HPDE6-E6E7 (cell line): ENCODE measurements around the gene OLIG2.

Source experiments
- DNase-seq: peaks from one replicate; pipeline ENCODE4 v3.0.0; 2011; ENCODE audit warnings: missing footprints; ENCODE audit errors: extremely low spot score

Gene OLIG2

DNA sequence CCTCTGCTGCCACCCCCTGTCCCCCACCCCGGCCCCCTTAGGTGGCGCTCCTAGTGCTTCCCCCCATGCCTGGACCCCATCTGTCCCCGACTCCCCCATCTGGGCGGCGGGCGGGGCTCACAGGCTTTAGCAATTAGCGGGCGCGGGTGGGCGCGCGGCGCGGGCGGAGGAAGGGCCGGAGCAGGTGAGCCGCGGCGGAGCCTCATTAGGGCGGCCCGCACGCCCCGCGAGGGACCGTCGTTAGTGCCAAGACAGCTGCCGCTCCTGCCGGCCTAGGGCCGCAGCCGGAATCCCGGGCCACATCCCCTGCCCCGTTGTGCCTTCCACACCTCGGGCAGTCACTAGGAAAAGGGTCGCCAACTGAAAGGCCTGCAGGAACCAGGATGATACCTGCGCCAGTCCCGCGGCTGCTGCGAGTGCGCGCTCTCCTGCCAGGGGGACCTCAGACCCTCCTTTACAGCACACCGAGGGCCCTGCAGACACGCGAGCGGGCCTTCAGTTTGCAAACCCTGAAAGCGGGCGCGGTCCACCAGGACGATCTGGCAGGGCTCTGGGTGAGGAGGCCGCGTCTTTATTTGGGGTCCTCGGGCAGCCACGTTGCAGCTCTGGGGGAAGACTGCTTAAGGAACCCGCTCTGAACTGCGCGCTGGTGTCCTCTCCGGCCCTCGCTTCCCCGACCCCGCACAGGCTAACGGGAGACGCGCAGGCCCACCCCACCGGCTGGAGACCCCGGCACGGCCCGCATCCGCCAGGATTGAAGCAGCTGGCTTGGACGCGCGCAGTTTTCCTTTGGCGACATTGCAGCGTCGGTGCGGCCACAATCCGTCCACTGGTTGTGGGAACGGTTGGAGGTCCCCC is 7.6 kb downstream of the OLIG2 start:
- no peak for DNase-seq

DNA sequence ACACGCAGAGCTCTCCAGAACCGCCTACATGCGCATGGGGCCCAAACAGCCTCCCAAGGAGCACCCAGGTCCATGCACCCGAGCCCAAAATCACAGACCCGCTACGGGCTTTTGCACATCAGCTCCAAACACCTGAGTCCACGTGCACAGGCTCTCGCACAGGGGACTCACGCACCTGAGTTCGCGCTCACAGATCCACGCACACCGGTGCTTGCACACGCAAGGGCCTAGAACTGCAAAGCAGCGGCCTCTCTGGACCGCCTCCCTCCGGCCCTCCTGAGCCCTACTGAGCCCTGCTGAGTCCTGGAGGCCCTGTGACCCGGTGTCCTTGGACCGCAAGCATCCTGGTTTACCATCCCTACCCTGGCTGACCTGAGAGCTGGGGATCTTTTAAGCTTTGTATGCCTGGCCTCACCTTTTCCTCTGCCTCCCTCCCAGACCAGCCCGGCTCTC is 8.3 kb downstream of the OLIG2 start:
- no peak for DNase-seq

DNA sequence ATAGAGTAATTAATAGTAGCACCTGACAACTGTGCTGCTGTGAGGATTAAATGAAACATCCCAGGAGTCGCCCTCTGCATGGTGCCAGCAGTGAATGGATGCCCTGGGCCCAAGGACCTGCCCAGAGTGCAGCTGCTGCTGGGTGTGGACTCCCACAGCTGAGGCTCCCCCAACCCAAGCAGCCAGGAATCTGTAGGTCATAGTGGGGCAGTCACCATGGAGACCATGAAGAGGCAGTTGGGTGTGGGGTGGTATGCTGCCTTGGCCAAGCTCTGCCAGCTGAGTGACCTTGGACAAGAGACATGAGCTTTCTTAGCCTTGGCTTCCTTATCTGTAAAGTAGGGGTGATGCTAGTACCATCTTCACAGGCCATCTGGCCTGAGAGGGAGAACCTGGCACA is 9.4 kb downstream of the OLIG2 start:
- DNase-seq: no peak

DNA sequence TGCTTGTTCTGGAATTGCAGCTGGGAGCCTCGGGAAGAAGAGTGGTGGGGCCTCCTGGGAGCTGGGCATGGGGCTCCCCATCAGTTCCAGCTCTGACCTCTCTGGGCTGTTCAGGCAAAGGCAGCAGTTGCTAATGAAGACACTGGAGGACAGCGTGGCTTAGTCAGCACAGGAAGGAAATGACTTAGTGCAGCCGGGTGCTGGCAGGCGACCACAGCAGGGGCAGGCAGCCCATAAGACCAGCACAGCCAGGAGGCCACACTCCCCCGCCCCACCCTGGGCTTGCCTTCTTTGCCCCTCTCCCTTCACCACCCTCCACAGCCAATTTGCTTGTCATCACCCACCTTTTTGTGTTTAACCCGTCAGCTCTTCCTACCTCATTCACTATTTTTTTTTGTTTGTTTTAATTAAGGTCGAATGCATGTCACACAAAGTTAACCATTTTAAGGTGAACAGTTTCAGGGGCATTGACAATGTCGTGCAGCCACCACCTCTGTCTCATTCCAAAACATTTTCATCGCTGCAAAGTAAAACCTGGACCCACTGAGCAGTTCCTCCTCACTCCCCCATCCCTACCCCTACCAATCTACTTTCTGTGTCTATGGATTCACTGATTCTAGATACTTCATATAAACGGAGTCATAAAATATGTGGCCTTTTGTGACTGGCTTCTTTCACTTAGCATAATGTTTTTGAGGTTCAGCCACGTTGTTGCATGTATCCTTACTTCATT is 10.9 kb downstream of the OLIG2 start:
- DNase-seq: no peak

DNA sequence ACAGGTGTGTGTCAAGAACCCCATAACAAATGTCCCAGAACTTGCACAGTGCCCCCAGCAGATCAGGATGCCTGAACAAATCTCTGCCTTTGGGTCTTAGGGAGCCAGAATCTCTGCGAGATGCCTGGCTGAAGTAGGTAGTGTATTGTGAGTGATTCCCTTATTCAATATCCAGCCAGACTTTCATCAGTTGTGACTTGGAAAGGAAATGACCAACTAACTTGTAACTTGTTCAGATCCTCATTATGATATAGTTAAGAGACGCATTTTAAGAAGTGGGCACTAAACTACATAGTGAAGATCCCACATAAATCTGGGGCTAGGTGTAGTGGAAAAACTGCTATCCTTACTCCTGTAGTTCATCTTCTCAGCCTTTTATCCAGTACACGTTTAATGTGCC is 11.8 kb downstream of the OLIG2 start:
- DNase-seq: no peak

DNA sequence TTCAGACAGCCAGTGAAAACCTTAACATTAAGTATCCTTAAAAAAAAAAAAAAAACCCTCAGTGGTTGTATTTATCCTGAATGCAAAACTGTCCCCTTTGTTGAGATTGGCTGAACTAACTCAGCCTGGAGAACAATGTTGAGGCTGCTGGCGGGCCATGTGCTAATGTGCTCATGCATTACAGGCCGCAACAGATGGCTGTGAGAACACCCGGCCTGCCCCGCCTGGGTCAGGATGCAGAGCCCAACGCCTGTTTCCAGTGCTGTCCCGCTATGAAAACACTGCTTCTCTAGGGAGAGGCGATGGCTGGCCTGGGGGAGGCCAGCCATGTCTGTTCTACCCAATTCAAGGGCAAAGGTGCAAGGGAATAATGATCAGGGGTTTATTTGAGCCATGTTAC is 13.8 kb downstream of the OLIG2 start:
- DNase-seq: no peak

DNA sequence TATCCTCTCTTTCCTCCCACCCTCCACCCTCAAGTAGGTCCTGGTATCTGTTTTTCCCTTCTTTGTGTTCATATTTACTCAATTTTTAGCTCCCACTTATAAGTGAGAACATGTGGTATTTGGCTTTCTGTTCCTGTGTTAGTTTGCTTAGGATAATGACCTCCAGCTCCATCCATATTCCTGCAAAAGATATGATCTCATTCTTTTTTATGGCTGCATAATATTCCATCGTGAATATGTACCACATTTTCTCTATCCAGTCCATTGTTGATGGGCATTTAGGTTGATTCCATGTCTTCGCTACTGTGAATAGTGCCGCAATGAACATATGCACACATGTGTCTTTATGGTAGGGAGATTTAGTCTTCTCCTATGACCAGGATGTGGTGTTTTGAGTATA is 14.5 kb downstream of the OLIG2 start:
- no peak for DNase-seq

DNA sequence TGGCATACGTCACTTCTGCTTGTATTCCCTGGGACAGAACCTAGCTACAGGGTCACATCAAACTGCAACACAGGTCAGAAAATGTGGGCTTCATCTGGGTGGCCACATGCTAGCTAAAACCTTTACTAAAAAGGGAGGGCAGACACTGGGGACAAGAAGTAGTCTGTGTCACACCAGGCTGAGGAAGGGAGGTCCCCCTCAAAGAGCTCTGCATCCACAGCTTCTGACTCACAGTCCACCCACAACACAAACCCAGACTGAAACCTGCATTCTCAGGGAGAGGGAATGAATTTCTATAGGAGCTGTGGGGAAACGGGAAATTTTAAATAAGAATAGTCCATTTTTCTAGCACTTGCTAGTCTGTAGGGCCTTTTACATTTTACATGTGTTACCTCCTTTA is 16.2 kb downstream of the OLIG2 start:
- no peak for DNase-seq

DNA sequence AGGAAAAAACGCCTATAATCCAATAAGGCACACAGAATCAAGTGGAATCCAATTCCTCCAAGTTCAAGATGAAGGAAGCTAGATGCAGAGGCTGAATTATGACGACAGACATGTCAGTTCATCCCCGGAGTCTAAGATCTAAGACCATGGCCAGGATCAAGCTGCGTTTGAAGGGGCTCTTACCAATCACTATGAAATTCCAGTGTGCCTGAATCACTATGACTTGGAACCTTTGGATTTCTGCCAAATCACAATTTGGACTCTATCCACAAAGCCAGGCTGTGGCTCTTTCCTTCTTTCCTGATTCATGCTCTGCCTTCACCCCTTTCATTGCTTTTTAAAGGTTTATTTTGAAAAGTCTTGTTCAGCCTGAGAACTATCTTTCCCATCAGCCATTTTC is 17.1 kb downstream of the OLIG2 start:
- no peak for DNase-seq

DNA sequence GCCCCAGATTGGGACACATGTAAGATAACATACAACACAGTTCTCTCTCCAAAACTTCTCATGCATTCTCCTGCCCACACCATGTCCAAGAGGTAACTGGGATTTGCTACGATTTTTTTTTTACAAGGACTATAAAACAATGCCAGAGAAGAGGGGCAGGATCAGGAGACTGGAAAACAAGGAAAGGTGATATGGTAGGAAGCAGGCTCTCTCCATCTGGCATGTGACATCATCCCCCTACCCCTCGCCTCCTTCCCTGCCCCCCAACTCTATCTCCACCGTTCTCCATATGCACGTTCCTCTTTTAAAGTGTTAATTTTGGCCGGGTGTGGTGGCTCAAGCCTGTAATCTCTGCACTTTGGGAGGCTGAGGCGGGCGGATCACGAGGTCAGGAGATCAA is 20.7 kb downstream of the OLIG2 start:
- no peak for DNase-seq

DNA sequence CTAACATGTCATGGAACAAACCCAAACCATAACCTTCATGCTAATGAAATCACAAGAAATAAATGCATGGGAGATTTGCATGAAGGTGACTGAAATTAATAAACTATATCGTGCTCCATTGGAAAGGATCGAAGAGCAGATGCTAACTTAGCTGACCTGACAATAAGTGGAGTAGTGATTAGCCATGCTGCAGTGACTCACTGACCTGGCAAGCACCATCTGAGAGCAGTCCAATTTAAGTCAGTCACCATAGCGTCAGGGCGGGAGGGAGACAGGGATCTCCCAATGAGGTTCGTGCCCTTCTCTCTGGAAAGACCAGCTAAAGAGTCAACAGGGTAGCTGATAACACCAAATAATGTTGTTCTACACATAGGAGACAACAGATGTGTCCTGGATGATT is 21.5 kb downstream of the OLIG2 start:
- no peak for DNase-seq

DNA sequence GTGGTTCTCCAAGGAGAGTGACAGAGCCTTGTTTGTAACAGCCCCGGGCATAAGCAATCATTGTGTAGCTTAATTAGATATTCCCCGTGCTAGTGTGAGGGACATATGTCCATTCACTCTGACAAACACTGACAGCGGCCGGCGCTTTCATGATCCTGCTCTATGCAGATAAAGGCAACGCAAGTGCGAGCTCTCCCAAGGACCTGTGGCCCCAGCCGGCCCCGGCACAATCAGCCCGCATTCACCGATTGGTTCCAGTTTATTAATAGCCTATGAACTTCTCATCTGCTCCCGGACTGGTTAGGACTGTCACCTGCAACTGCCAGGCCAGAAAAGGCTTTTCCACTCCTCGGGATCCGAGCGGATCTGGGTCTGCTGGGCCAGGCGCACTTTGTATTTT is 26.2 kb downstream of the OLIG2 start:
- no peak for DNase-seq

DNA sequence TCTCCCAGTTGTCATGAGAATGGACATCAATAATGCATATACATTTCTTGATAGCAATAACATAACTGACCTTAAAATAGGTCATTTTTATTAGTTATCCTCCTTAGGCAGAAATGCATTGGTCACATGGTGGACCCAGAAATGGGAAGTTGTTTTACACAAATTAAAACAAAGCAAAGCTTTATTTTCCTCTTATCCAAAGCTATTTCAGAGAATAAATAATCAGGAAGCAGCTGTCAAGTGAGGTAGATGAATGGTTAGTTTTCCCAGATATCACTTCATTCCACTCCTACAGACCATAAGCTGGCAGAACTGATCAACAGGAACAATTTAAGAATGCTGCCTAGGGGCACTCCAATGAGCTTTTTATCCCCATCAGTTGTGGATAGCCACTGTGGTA is 28.2 kb downstream of the OLIG2 start:
- DNase-seq: no peak

DNA sequence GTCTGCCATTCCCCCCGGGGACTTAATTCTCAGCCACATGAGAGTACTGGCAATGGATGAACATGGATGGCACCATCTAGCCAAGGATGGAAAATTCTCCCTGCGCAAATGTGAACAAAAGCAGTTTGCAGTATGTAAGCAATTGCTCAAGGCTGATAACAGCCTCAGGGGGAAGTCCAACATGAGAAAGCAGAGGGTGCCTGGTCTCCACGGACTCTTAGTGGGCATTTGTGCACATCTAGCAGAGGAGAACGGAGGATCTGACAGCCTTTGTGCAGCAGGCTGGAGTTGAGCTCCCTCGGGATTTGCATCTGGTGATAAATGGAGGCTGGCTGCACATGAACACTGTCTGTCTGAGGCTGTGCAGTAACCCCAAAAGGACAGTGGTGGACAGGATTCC is 30.3 kb downstream of the OLIG2 start:
- DNase-seq: no peak

DNA sequence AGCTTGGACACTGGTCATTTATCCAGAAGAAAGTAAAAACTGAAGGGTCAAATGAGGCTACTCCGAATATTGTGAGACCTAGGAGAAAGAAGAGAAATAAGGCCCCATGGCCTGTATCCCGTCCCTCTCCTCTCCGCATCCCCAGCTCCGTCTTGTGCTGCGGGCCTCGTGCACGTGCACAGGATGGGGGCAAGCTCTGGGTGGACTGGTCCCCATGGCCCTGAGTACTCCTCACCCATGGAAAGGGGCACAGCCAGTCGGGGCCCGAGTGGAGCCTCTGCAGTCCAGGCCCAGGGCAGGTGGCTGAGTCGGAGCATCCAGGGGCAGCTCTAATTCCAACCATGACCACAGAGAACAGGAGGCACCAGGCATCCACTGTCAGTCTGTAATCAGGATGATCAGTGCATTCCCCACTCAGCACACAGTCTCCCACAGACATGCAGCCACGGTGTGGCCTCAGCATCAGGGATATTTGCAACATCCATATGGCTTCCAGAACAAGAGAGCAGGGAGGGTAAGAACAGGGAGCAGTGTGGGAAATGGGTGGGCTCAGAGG is 31.7 kb downstream of the OLIG2 start:
- no peak for DNase-seq

DNA sequence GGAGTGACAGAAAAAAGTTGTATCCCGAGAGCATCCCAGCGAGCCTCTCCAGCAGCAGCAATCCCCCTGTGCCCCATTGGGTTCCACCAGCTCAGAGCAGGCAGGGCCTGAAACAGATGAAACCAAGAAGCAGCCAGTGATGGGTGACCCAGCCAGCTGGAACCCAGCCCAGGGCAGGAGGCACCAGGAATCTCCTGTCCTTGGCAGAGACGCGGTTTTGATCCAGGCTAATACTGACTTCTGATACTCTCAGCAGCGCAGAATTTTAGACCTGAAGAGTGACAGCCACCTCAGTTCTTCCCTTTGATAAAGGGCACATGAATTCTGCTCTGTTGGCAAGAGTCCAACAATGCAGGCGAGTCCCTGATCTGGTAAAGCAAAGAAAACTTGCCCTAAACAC is 32.8 kb downstream of the OLIG2 start:
- no peak for DNase-seq

DNA sequence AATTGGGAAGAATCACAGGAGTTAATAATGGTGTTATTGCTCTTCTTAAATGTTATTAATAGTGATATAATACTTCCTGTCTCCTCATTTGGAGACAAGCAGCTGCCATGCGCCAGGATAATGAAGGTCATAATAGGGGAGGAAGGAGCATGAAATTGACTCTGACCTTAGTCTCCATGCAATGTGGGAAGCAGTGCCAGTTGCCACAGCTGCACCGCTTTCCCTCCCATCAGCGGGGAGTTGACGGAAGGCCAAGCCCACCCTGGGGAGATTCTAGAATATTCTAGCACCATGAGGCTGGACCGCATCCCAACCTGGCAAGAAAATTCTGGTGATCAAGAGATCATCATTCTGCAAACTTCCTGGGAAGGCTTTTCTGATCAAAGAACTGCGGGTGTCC is 33.2 kb downstream of the OLIG2 start:
- no peak for DNase-seq

DNA sequence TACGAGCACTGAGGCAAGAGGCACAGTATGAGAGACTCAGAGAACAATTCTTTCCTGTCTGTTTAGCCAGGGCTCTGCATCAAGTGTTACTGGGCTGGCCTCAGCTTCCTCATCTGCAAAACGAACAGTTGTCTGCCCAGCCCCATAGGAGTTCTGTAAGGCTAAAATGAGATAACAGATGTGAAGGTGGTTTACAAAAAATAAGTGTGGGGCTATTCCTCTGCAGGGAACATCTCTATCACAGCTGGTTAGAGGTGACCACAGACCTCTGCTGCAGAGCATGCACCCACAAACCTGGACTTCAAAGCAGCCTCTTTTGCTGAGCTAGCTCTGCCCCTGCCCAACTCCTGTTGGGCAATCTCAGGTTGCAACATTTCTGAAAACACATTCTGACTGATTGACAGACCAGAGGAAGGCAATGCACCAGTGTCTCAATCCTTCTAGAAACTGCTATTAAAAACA is 33.7 kb downstream of the OLIG2 start:
- DNase-seq: no peak

DNA sequence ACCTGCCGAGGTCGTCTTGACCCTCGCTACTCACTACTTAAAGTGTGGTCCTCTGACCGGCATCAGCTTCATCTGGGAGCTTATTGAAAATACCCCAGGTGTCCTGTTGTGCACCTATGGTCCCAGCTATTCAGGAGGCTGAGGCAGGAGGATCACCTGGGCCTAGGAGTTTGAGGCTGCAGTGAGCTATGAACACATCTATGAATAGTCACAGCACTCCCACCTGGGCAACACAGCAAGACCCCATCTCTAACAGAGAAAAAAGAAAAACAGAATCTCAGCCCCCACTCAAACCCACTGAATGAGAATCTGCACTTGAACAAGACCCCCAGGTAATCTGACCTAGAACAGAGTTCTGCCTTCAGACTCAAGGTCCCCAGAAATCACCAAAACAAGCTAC is 35.5 kb downstream of the OLIG2 start:
- DNase-seq: no peak

DNA sequence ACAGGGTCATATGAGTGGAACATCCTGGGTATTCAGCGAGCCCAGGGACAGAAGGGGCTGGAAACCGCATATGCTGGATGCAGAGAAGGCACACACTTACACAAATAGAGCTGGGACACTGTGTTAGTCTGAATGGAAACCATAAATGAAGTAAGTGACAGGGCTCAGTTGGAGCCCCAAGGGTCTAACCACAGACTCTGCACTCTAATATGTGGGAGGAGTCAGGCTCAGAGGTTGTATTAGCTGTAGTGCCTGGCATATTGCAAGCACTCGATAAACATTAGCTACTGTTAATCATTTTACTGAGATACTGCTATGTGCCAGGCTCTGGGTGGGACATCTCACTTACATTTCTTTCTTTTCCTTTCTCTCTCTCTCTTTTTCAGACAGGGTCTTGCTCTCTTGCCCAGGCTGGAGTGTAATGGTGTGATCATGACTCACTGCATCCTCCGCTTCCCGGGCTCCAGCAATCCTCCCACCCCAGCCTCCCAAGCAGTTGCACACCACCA is 37.7 kb downstream of the OLIG2 start:
- no peak for DNase-seq

DNA sequence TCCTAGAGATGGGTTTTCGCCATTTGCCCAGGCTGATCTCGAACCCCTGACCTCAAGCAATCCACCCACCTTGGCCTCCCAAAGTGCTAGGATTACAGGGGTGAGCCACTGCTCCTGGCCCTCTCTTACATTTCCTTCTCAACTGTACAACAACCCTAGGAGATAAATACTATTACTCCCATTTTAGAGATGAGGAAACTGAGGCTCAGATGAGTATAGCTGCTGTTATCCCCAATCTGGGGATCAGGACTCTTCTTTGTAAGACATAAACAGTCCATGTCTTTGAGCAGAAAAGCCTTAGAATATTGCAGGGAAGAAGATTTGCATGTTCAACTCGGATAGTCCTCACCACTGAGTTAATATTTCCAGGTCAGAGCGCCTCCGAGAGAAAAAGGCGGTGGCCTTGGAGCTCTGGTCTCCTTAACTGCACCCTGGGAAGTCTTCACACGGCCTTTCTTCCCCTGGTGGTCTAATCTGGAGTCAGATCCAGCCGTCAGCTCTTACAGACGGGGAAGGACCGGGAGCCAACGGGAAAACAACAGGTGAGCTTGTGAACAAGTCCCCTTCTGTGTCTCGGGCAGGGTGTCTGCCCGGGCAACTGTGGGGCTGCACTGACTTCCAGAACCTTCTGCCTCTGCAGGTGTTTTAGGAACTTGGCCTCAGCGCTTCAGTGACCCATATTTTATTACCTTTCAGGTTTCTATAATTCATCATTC is 38.3 kb downstream of the OLIG2 start:
- DNase-seq: no peak
